CD4-positive, CD25-positive, alpha-beta regulatory T cell (primary cell): ENCODE results near the gene BCAR3. TPM values are rescaled to one million over a fixed set of nuclear protein-coding genes. Genes with fewer than 3 reads are reported as not detected.
A peak's percentile ranks its signal among the peaks of the same experiment; 100 is the strongest.
"Not testable (repeated sequence)": the region's sequence is repeated elsewhere in the genome, so short reads cannot be mapped to it uniquely, and the experiment has no call there.

ENCODE experiments used
- ATAC-seq, 2 donors: fragments of 150-1000 bp; cut with Tn5 transposase; one replicate each; pipeline ENCODE4 v1.10.0; 2021; ENCODE audit warnings: low read depth in 2 of 2, moderate number of reproducible peaks in 2 of 2, moderate library complexity in 1 of 2
- DNase-seq, 3 donors: peaks; one replicate each; pipeline versions ENCODE4 v3.0.0 to v3.0.0-alpha.2; 2012 to 2022; ENCODE audit warnings: mixed read lengths in 1 of 3
- H3K27ac ChIP-seq: one replicate; pipeline ENCODE4 v1.7.0; 2013; ENCODE audit warnings: mild to moderate bottlenecking, low read length; ENCODE audit not compliant: insufficient read depth, poor library complexity, severe bottlenecking
- H3K27me3 ChIP-seq: one replicate; pipeline ENCODE4 v1.7.0; 2013; ENCODE audit warnings: low read length; ENCODE audit not compliant: control insufficient read depth, insufficient read depth
- H3K36me3 ChIP-seq: one replicate; pipeline ENCODE4 v1.7.0; 2013; ENCODE audit warnings: mild to moderate bottlenecking, low read length, moderate library complexity; ENCODE audit not compliant: control insufficient read depth, insufficient read depth
- H3K4me1 ChIP-seq: 2 replicates; pipeline ENCODE4 v1.7.0; 2013; ENCODE audit warnings: mild to moderate bottlenecking, low read length; ENCODE audit not compliant: insufficient read depth, control insufficient read depth, poor library complexity, severe bottlenecking
- H3K4me3 ChIP-seq: one replicate; pipeline ENCODE4 v1.7.0; 2013; ENCODE audit warnings: low read depth, mild to moderate bottlenecking, low read length, moderate library complexity
- H3K9me3 ChIP-seq, 2 experiments: 1 replicate in 1 of 2; 2 replicates in 1 of 2; pipeline ENCODE4 v1.7.0; 2013; ENCODE audit warnings: low read length in 2 of 2, mild to moderate bottlenecking in 1 of 2, moderate library complexity in 1 of 2; ENCODE audit not compliant: control insufficient read depth in 2 of 2
- H3K27ac Mint-ChIP-seq, 3 donors: one replicate each; pipeline ENCODE4 v1.8.0; 2020 to 2022; ENCODE audit warnings: mild to moderate bottlenecking in 3 of 3, mixed read lengths in 3 of 3, moderate library complexity in 2 of 3
- H3K27me3 Mint-ChIP-seq: one replicate; pipeline ENCODE4 v1.8.0; 2022; ENCODE audit warnings: mild to moderate bottlenecking, mixed read lengths
- H3K36me3 Mint-ChIP-seq: one replicate; pipeline ENCODE4 v1.8.0; 2020; ENCODE audit warnings: mixed read lengths
- H3K4me1 Mint-ChIP-seq, 4 donors: one replicate each; pipeline ENCODE4 v1.8.0; 2020 to 2022; ENCODE audit warnings: mixed read lengths in 4 of 4, mild to moderate bottlenecking in 1 of 4
- H3K4me3 Mint-ChIP-seq, 4 donors: one replicate each; pipeline ENCODE4 v1.8.0; 2020 to 2022; ENCODE audit warnings: mild to moderate bottlenecking in 4 of 4, mixed read lengths in 4 of 4, moderate library complexity in 3 of 4
- H3K9me3 Mint-ChIP-seq, 7 donors: one replicate each; pipeline ENCODE4 v1.8.0; 2020 to 2022; ENCODE audit warnings: mixed read lengths in 7 of 7, mild to moderate bottlenecking in 3 of 7, moderate library complexity in 2 of 7
- polyA plus RNA-seq, 4 donors: library from polyadenylated mRNA; unstranded; fragments of 300-500 nt; fragmentation: Illumina TruSeq; gene quantifications; one replicate each; pipeline ENCODE4 v1.2.3, GENCODE V29; 2021
- total RNA-seq: library from RNA; stranded (reverse); gene quantifications from one replicate; pipeline ENCODE4 v1.2.3, GENCODE V29; 2022

Gene BCAR3
- total and polyA plus RNA-seq, 5 donors from 2014 or later, result 0.44 to 0.62 (median 0.49) TPM; not detected in 2

DNA sequence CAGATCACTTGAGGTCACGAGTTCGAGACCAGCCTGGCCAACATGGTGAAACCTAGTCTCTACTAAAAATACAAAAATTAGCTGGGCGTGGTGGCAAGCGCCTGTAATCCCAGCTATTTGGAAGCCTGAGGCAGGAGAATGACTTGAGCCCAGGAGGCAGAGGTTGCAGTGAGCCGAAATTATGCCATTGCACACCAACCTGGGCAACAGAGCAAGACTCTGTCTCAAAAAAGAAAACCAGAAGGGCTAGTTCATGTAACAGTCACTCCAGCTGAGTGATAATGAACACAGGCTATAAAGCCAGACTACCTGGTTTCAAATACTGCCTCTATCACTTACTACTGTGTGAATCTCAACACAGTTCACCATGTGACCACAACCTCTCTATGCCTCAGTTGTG is 31.5 kb downstream of the BCAR3 start:
- not testable (repeated sequence) for H3K4me1 ChIP-seq, H3K27me3 Mint-ChIP-seq, H3K27ac ChIP-seq, H3K9me3 Mint-ChIP-seq, H3K9me3 ChIP-seq, H3K27me3 ChIP-seq, H3K36me3 ChIP-seq, H3K4me3 ChIP-seq, H3K27ac Mint-ChIP-seq, H3K4me3 Mint-ChIP-seq, DNase-seq, H3K36me3 Mint-ChIP-seq, ATAC-seq, H3K4me1 Mint-ChIP-seq

DNA sequence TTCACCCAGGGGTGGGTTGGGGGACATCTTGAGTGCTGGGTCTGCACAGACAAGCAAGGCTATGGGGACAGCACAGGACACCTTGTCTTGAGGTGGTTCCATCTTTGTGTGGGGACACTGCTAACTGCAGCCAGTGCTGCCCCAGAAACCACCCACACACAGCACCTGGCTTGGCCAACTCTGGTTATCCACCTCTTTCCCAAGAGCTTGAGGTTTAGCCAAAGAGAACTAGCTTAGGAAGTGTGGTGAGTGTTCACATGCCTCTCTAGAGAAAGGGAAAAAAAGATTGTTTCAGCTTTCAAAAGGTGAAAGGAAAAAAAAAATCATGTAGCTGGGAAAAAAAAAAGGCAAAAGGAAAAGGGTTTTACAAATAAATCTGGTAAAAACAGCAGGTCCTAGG is 32.4 kb downstream of the BCAR3 start:
- H3K27me3 ChIP-seq, result no peaks in the 10 kb centered on the region
- no peak overlapping the region for H3K27ac ChIP-seq
- Mint-ChIP-seq H3K36me3 (no peaks in the 10 kb centered on the region), H3K27me3 (peaks cover 9% of the 10 kb centered on the region), H3K9me3 (no peaks in the 10 kb centered on the region), H3K4me1 (peaks cover 0 to under 1% (median under 1%) of the 10 kb centered on the region in 4 donors), H3K27ac (peak overlapping the region in 1 of 3 donors; percentile 91), H3K4me3 (no peak overlapping the region)
- H3K36me3 ChIP-seq, result no peaks in the 10 kb centered on the region
- H3K9me3 ChIP-seq, result no peaks in the 10 kb centered on the region
- ATAC-seq, result no peak
- DNase-seq, result no peak
- no peak overlapping the region for H3K4me3 ChIP-seq
- no peaks in the 10 kb centered on the region for H3K4me1 ChIP-seq

DNA sequence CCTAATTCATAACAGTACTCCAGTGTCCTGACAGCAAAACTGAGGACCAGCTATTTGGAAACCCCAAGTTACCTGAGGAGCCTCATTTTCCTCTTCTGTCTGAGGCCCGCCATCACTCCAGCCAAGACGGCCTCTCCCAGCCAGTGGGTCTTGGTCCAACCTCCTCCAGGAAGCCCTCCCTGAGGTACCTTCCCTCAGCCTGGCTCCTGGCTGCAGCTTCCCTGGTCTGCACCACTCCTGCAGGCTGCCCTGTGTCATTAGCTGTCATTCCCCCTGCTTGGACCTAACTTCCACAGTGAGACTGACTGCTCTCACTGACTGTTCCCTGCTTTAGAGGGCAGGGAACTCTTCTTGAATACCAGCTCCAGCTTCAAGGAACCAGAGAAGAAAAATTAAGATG is 33.0 kb downstream of the BCAR3 start:
- H3K27ac Mint-ChIP-seq, result peak overlapping the region in 1 of 3 donors; percentile 91
- no peak for DNase-seq
- H3K9me3 ChIP-seq, result no peaks in the 10 kb centered on the region
- H3K27ac ChIP-seq, result no peak overlapping the region
- H3K9me3 Mint-ChIP-seq, result no peaks in the 10 kb centered on the region
- no peak overlapping the region for H3K4me3 ChIP-seq
- peaks cover 0 to 5% (median 3%) of the 10 kb centered on the region in 4 donors for H3K4me1 Mint-ChIP-seq
- no peak overlapping the region for H3K4me3 Mint-ChIP-seq
- H3K36me3 ChIP-seq, result no peaks in the 10 kb centered on the region
- H3K4me1 ChIP-seq, result no peaks in the 10 kb centered on the region
- ATAC-seq, result peak in 1 of 2 donors; percentile 22
- peaks cover 9% of the 10 kb centered on the region for H3K27me3 Mint-ChIP-seq
- H3K36me3 Mint-ChIP-seq, result no peaks in the 10 kb centered on the region
- H3K27me3 ChIP-seq, result no peaks in the 10 kb centered on the region

DNA sequence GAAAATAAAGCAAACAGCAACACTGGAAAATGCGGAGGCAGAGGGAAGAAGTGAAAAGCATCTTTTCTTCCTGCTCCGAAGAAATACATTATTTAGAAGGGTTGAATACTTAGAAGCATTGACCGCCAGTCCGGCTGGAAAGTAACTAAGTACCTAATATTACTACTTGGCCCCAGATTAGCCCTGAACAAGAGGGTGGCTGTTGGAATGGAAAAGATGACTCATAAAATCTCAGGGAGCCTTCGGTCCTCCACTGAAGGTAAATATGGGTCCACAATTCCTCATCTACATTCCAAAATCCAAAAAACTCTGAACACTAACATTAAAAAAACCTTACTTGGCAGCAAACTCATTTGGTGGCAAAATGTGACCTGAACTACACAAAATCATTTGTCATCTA is 40.1 kb downstream of the BCAR3 start:
- Mint-ChIP-seq H3K36me3 (no peaks in the 10 kb centered on the region), H3K27ac (no peak overlapping the region), H3K27me3 (peaks cover 5% of the 10 kb centered on the region), H3K4me1 (peaks cover 0 to 5% (median 3%) of the 10 kb centered on the region in 4 donors), H3K9me3 (no peaks in the 10 kb centered on the region), H3K4me3 (no peak overlapping the region)
- H3K9me3 ChIP-seq, result no peaks in the 10 kb centered on the region
- no peaks in the 10 kb centered on the region for H3K27me3 ChIP-seq
- no peaks in the 10 kb centered on the region for H3K4me1 ChIP-seq
- DNase-seq (no peak), ATAC-seq (no peak)
- H3K27ac ChIP-seq, result no peak overlapping the region
- no peak overlapping the region for H3K4me3 ChIP-seq
- no peaks in the 10 kb centered on the region for H3K36me3 ChIP-seq

DNA sequence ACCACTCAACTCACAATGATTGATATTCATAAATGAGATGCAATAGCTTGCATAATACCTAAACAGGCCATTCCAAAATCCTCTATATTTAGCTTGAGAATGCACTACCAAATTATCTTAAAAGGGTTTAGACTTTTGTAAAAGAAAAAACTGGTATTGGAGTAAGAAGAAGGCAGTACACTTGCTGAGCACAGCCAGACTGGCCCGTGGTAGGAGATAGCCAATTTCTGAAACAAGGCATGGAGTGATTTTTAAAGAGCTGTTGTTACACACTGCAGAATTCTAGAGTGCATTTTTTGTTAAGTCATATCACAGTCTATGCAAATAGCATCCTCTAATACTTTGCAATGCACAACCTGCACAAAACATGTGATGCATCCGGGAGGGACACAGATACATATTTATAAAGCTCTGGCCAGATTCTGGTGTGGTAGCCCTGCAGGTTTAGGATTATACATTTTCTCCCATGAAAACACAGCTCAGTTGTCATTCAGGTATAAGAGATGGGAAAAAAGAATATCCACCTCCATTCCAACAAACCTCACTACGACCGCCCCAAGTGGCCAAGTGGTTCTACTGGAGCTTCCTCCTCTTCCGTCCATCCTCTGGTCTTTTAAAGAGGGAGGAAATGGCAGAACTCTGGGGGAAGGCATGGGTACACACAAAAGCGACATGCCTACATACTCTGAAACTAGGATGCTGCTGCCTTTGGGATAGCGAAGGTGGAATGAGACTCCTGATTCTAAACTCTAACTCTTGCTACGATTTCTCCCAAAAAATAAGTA is 40.8 kb downstream of the BCAR3 start:
- Histone ChIP-seq H3K9me3 (no peaks in the 10 kb centered on the region), H3K4me1 (no peaks in the 10 kb centered on the region), H3K27ac (no peak overlapping the region), H3K36me3 (no peaks in the 10 kb centered on the region), H3K27me3 (no peaks in the 10 kb centered on the region), H3K4me3 (no peak overlapping the region)
- no peak overlapping the region for H3K4me3 Mint-ChIP-seq
- peaks cover 5% of the 10 kb centered on the region for H3K27me3 Mint-ChIP-seq
- H3K27ac Mint-ChIP-seq, result no peak overlapping the region
- DNase-seq (no peak), ATAC-seq (no peak)
- H3K9me3 Mint-ChIP-seq, result no peaks in the 10 kb centered on the region
- peaks cover 0 to 5% (median 3%) of the 10 kb centered on the region in 4 donors for H3K4me1 Mint-ChIP-seq
- no peaks in the 10 kb centered on the region for H3K36me3 Mint-ChIP-seq

DNA sequence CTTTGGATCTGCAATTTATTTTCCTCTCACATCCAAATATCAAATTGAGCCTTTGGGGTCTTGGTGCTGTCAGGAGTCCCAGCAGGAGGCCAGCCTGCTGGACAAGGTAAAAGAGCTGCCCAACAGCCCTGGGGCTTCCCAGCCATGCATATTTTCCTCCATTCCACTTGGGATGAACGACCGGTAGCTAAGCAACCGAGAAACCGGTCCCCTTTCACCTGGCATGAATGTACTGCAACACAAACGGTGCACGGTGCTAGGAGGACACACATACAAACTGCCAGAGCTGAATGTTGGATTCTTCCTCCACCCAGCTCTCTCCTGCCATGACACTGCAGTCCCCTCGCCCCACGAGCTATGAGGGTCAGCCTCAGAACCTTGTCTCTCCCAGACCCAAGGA is 42.7 kb downstream of the BCAR3 start:
- peaks cover 0 to 3% (median under 1%) of the 10 kb centered on the region in 4 donors for H3K4me1 Mint-ChIP-seq
- ATAC-seq (no peak), DNase-seq (no peak)
- H3K4me3 Mint-ChIP-seq, result no peak overlapping the region
- Histone ChIP-seq H3K4me1 (no peaks in the 10 kb centered on the region), H3K4me3 (no peak overlapping the region), H3K27me3 (no peaks in the 10 kb centered on the region), H3K9me3 (no peaks in the 10 kb centered on the region), H3K36me3 (no peaks in the 10 kb centered on the region), H3K27ac (no peak overlapping the region)
- H3K36me3 Mint-ChIP-seq, result no peaks in the 10 kb centered on the region
- no peak overlapping the region for H3K27ac Mint-ChIP-seq
- peaks cover 0 to 2% (median 0%) of the 10 kb centered on the region in 7 donors for H3K9me3 Mint-ChIP-seq
- H3K27me3 Mint-ChIP-seq, result peaks cover under 1% of the 10 kb centered on the region

DNA sequence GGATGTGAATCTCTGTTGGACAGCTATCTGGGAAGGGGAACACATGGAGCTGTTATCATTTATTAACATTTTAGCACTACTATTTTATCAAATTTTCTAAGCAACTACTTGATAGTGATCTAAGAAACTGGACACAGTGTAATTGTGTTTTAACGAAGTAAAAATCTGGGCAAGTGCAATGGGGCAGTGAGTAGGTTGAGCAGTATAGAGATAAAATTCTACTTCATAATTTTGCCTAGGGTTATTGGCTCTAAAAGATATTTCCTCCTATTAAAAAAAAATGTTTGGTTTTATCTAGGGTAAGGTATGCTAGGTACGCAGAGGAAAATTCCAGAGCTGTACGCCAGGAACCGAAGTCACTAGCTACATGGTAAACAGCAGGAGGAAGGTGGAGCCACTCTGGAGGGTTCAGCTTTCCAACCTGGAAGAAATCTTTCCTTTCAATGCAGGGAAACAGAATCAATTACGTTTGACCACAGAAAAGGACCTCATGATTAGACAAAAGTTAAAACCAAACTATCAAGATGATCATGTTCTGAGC is 43.3 kb downstream of the BCAR3 start:
- DNase-seq, result no peak
- Mint-ChIP-seq H3K9me3 (peaks cover 0 to 2% (median 0%) of the 10 kb centered on the region in 7 donors), H3K36me3 (no peaks in the 10 kb centered on the region), H3K4me3 (no peak overlapping the region), H3K4me1 (no peaks in the 10 kb centered on the region), H3K27me3 (no peaks in the 10 kb centered on the region), H3K27ac (peak overlapping the region in 1 of 3 donors; percentile 14)
- H3K27ac ChIP-seq, result no peak overlapping the region
- H3K4me3 ChIP-seq, result no peak overlapping the region
- no peaks in the 10 kb centered on the region for H3K4me1 ChIP-seq
- H3K9me3 ChIP-seq, result no peaks in the 10 kb centered on the region
- no peak for ATAC-seq
- no peaks in the 10 kb centered on the region for H3K36me3 ChIP-seq
- H3K27me3 ChIP-seq, result no peaks in the 10 kb centered on the region

DNA sequence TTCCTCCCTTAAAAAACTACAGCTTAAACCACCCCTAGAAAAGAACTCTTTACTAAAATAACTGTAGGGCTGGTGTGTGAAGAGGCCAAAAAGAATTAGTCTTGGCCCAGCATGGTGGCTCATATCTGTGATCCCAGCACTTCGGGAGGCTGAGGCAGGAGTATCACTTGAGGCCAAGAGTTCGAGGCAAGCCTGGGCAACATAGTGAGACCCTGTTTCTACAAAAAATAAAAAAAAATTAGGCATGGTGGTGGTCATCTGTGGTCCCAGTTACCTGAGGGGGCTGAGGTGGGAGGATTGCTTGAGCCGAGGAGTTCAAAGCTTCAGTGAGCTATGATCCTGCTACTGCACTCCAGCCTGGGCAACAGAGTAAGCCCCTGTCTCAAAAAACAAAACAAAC is 44.9 kb downstream of the BCAR3 start:
- ATAC-seq (no peak), DNase-seq (no peak)
- H3K4me1 Mint-ChIP-seq, result no peaks in the 10 kb centered on the region
- peaks cover 0 to 2% (median 0%) of the 10 kb centered on the region in 7 donors for H3K9me3 Mint-ChIP-seq
- Histone ChIP-seq H3K36me3 (no peaks in the 10 kb centered on the region), H3K4me1 (no peaks in the 10 kb centered on the region), H3K27me3 (no peaks in the 10 kb centered on the region), H3K9me3 (no peaks in the 10 kb centered on the region), H3K27ac (no peak overlapping the region), H3K4me3 (no peak overlapping the region)
- H3K36me3 Mint-ChIP-seq, result no peaks in the 10 kb centered on the region
- H3K27me3 Mint-ChIP-seq, result no peaks in the 10 kb centered on the region
- H3K27ac Mint-ChIP-seq, result no peak overlapping the region
- no peak overlapping the region for H3K4me3 Mint-ChIP-seq
